GM12878 (cell line): ENCODE data around the gene ISCU. TPM values are rescaled to one million over a fixed set of nuclear protein-coding genes. Genes with fewer than 3 reads are reported as not detected.

Experiments
- ATAC-seq: fragments of 200-7000 bp; cut with Tn5 transposase; 3 replicates; pipeline ENCODE4 v1.9.1; 2020; ENCODE audit warnings: mild to moderate bottlenecking, moderate library complexity
- BruUV-seq: library from RNA; stranded (reverse); fragments of 400-500 nt; replicated peaks from 2 replicates; lab custom pipeline; 2021; lab: Mats Ljungman, UMichigan
- CTCF ChIA-PET: fragments of 300-600 bp; sonication (Branson Sonifier 250); formaldehyde crosslinking; extraction: SDS; loops from one replicate; lab custom pipeline; 2021; ENCODE audit warnings: inconsistent platforms; lab: Yijun Ruan, JAX
- POLR2A ChIA-PET: fragments of 350-600 bp; formaldehyde crosslinking; extraction: SDS; loops from one replicate; lab custom pipeline; 2021; ENCODE audit warnings: inconsistent platforms; lab: Charles Lee
- RAD21 ChIA-PET: fragments of 300-600 bp; sonication (Branson Sonifier 250); formaldehyde crosslinking; loops from one replicate; lab custom pipeline; 2023; ENCODE audit warnings: antibody characterized with exemption; ENCODE audit not compliant: unreplicated experiment; lab: Charles Lee
- SMC1A ChIA-PET: fragments of 300-600 bp; sonication (Branson Sonifier 250); formaldehyde crosslinking; loops from one replicate; lab custom pipeline; 2023; ENCODE audit not compliant: unreplicated experiment, uncharacterized antibody; lab: Charles Lee
- DNase-seq: peaks from one replicate; pipeline ENCODE4 v3.0.0-alpha.2; 2011; ENCODE audit warnings: low read depth, low spot score
- FAIRE-seq: peaks from 3 replicates; lab custom pipeline; 2011; peaks lifted over from hg19 to GRCh38; lab: Jason Lieb, UNC
- H2AFZ ChIP-seq: 2 replicates; pipeline ENCODE4 v1.6.0; 2011; ENCODE audit warnings: low read depth, low read length, control low read depth; ENCODE audit not compliant: control insufficient read depth
- H3K27ac ChIP-seq: 2 replicates; pipeline ENCODE4 v1.5.1; 2011; ENCODE audit warnings: control low read depth; ENCODE audit not compliant: control insufficient read depth, insufficient read depth
- H3K27me3 ChIP-seq, 2 experiments: replicated peaks in 1 of 2; 2 replicates each; pipeline versions ENCODE4 v1.6.0 to v1.6.1; 2011; ENCODE audit warnings: low read length in 1 of 2; ENCODE audit not compliant: control insufficient read depth in 2 of 2, insufficient read depth in 2 of 2
- H3K36me3 ChIP-seq, 2 experiments: 2 replicates each; pipeline ENCODE4 v1.5.1; 2011; ENCODE audit warnings: low read length in 1 of 2; ENCODE audit not compliant: control insufficient read depth in 2 of 2, insufficient read depth in 2 of 2
- H3K4me1 ChIP-seq: 2 replicates; pipeline ENCODE4 v1.6.1; 2011; ENCODE audit warnings: mild to moderate bottlenecking, low read length, moderate library complexity, mixed read lengths; ENCODE audit not compliant: control insufficient read depth, insufficient read depth
- H3K4me2 ChIP-seq: 2 replicates; pipeline ENCODE4 v1.6.0; 2011; ENCODE audit warnings: control low read depth; ENCODE audit not compliant: control insufficient read depth, insufficient read depth
- H3K4me3 ChIP-seq: fragments of 200-600 bp; sonication (generic); 2 replicates; pipeline ENCODE4 v1.5.1; 2016
- H3K79me2 ChIP-seq: 2 replicates; pipeline ENCODE4 v1.6.0; 2011; ENCODE audit warnings: low read length; ENCODE audit not compliant: control insufficient read depth, insufficient read depth
- H3K9ac ChIP-seq: 2 replicates; pipeline ENCODE4 v1.8.0; 2011; ENCODE audit warnings: low read length, control low read depth, mixed read lengths; ENCODE audit not compliant: control insufficient read depth, insufficient read depth
- H3K9me3 ChIP-seq: replicated peaks from 3 replicates; pipeline ENCODE4 v1.5.1; 2011; ENCODE audit warnings: mild to moderate bottlenecking, low read length; ENCODE audit not compliant: control insufficient read depth, insufficient read depth
- H4K20me1 ChIP-seq: 2 replicates; pipeline ENCODE4 v1.6.0; 2011; ENCODE audit not compliant: control insufficient read depth, insufficient read depth
- ATF7 ChIP-seq: fragments of 450-650 bp; IDR thresholded peaks from 2 replicates; pipeline ENCODE4 v1.6.1; 2016; ENCODE audit warnings: low read depth, mild to moderate bottlenecking
- ETV6 ChIP-seq, 2 experiments: fragments of 450-650 bp in 1 of 2; IDR thresholded peaks in 1 of 2; conservative IDR thresholded peaks in 1 of 2; 2 replicates each; pipeline ENCODE4 v1.6.1; 2014; ENCODE audit warnings: antibody characterized with exemption in 1 of 2, borderline replicate concordance in 1 of 2, low read depth in 1 of 2, mild to moderate bottlenecking in 1 of 2, moderate library complexity in 1 of 2
- GABPA ChIP-seq: IDR thresholded peaks from 2 replicates; pipeline ENCODE4 v1.6.1; 2014; ENCODE audit warnings: antibody characterized with exemption, low read depth, mild to moderate bottlenecking, inconsistent platforms
- MXI1 ChIP-seq: fragments of 150-350 bp; IDR thresholded peaks from 2 replicates; pipeline ENCODE4 v1.6.1; 2011; ENCODE audit warnings: low read depth, mild to moderate bottlenecking, inconsistent platforms, low read length, improper control_type of control experiment
- MYC ChIP-seq: IDR thresholded peaks from 2 replicates; pipeline ENCODE4 v1.6.1; 2011; ENCODE audit warnings: mild to moderate bottlenecking, low read length, moderate library complexity, inconsistent platforms; ENCODE audit not compliant: insufficient read depth, insufficient replicate concordance, insufficient read length, severe bottlenecking
- NFIC ChIP-seq: IDR thresholded peaks from 2 replicates; pipeline ENCODE4 v1.6.1; 2012; ENCODE audit warnings: low read depth, mild to moderate bottlenecking, inconsistent platforms, low read length, moderate library complexity
- NFXL1 ChIP-seq: fragments of 450-650 bp; IDR thresholded peaks from 2 replicates; pipeline ENCODE4 v1.6.1; 2017; ENCODE audit warnings: antibody characterized with exemption, mild to moderate bottlenecking, borderline replicate concordance
- POLR2A ChIP-seq: IDR thresholded peaks from 2 replicates; pipeline ENCODE4 v1.6.1; 2011; ENCODE audit warnings: low read depth, mild to moderate bottlenecking, low read length
- POU2F2 ChIP-seq: IDR thresholded peaks from 3 replicates; pipeline ENCODE4 v1.6.1; 2011; ENCODE audit warnings: low read depth, mild to moderate bottlenecking, low read length, borderline replicate concordance
- SP1 ChIP-seq: IDR thresholded peaks from one replicate; pipeline ENCODE4 v1.6.1; 2011; ENCODE audit warnings: low read depth, low read length
- ZNF217 ChIP-seq: fragments of 450-650 bp; IDR thresholded peaks from 2 replicates; pipeline ENCODE4 v1.6.1; 2017; ENCODE audit warnings: antibody characterized with exemption, mild to moderate bottlenecking
- WGBS: methylation state at CpG from one replicate; pipeline ENCODE4 v1.1.6; 2016; ENCODE audit warnings: low lambda C conversion rate; ENCODE audit not compliant: insufficient replicate concordance, insufficient coverage; ENCODE audit errors: missing lambda C conversion rate; 5-methylcytosine and 5-hydroxymethylcytosine counted together
- in situ Hi-C: fragments of 300-500 bp; cut with MboI; formaldehyde crosslinking; loops from 9 replicates; pipeline ENCODE4 v1.14.3; 2018; ENCODE audit warnings: mixed read lengths
- intact Hi-C: fragments of 100-400 bp; cut with micrococcal nuclease; formaldehyde crosslinking; loops from one replicate; pipeline ENCODE4 v1.14.2; 2022; ENCODE audit not compliant: unreplicated experiment
- polyA plus RNA-seq, 11 experiments: library from polyadenylated mRNA; depleted of rRNA in 4 of 11; unstranded in 6 of 11; stranded (reverse) in 5 of 11; fragments of >200 nt; fragmentation: Nextera tagmentation in 4 of 11; fragmentation: Illumina TruSeq in 1 of 11; extraction: Ambion mirVana in 4 of 11; extraction: Trizol in 1 of 11; gene quantifications; 1 replicate in 1 of 11; 2 replicates in 10 of 11; pipeline versions ENCODE4 v1.2.1 to v1.2.3, GENCODE V29; 2011 to 2016; ENCODE audit warnings: inconsistent platforms in 2 of 11, missing spikeins in 2 of 11, low read depth in 1 of 11
- total RNA-seq, 4 experiments: library from RNA; depleted of rRNA in 3 of 4; stranded (reverse); fragments of >200 nt in 3 of 4; fragmentation: Illumina TruSeq in 1 of 4; extraction: Trizol in 1 of 4; gene quantifications; 2 replicates each; pipeline versions ENCODE4 v1.2.1 to v1.2.3, GENCODE V29; 2013 to 2021

ISCU gene
- total and polyA plus RNA-seq, 10 of the 15 experiments (the other 5 are each of a cell fraction or from before 2014, with no cell fraction given) = 32.8 to 260 (median 127) TPM

GRCh38 chr12:108530161-108530560, 32.2 kb upstream of the ISCU start:
- Histone ChIP-seq H3K9ac (no peak overlapping the region), H3K36me3 (peaks cover 40 to 46% of the 10 kb centered on the region in 2 experiments), H4K20me1 (no peaks in the 10 kb centered on the region; the same call in 1 of the 2 replicates), H3K4me3 (no peak overlapping the region), H3K27ac (no peak overlapping the region), H3K27me3 (no peaks in the 10 kb centered on the region), H3K4me2 (no peak overlapping the region), H3K9me3 (no peaks in the 10 kb centered on the region), H2AFZ (no peak overlapping the region)
- SMC1A ChIA-PET = interaction anchor here (1.1 to 1.5 kb wide), 3 partner anchors 11 to 88 kb away, joined by 3 to 5 read pairs (median 4); no protein-coding TSS in a partner anchor
- WGBS = 98% methylated on average over 9 of the region's 9 CpGs
- FAIRE-seq (no peak), DNase-seq (no peak), ATAC-seq (no peak)
- intact Hi-C loops = no loop called here
- no TSS peak for BruUV-seq
- POLR2A ChIA-PET = no interaction called here
- TF ChIP-seq GABPA = no peak
- no peak for TF ChIP-seq NFXL1
- TF ChIP-seq ZNF217 = no peak
- TF ChIP-seq MYC = no peak
- TF ChIP-seq MXI1 = no peak
- no peak for TF ChIP-seq POU2F2
- TF ChIP-seq NFIC = no peak
- no peak for TF ChIP-seq ETV6 (conservative IDR thresholded peaks at IDR 0.05 in 1 of 2, IDR thresholded peaks at IDR 0.05 in 1 of 2; ENCODE audit: borderline replicate concordance in 1 of 2, low read depth in 1 of 2)
- TF ChIP-seq ATF7 = no peak
- no peak for TF ChIP-seq SP1
- TF ChIP-seq POLR2A = no peak
- TF ChIP-seq, all 136 proteins: peak for 0
- ChIA-PET RAD21 (no interaction called here), CTCF (interaction anchor here (0.6 kb wide), 1 partner anchor 56 kb away, joined by 6 read pairs; no protein-coding TSS in a partner anchor)
- H3K4me1 ChIP-seq = peaks cover 5% of the 10 kb centered on the region
- in situ Hi-C loops = no loop called here
- H3K79me2 ChIP-seq = peaks cover 1% of the 10 kb centered on the region; the same call in 1 of the 2 replicates
